Right lobe of liver (tissue), 4 donors: Measurements from ENCODE around the gene DCTN2.

Experiments
- POLR2A ChIP-seq: fragments of 450-650 bp; IDR thresholded peaks from one replicate; pipeline ENCODE4 v1.6.1; 2017; ENCODE audit warnings: antibody characterized with exemption, mild to moderate bottlenecking
- TF ChIP-seq, protein P1 (sequence below), 4 donors: fragments of 200-600 bp in 3 of 4; fragments of 450-650 bp in 1 of 4; IDR thresholded peaks; one replicate each; pipeline versions ENCODE4 v1.5.1 to v1.8.0; 2016 to 2022; ENCODE audit warnings: antibody characterized with exemption in 4 of 4, mild to moderate bottlenecking in 2 of 4
- donor health status: DM: no; HTN: no; CAD: no.
- donor health status: DM: no; HTN: no; CAD: no.
- donor health status: DM: no; HTN: yes; CAD: no.

DNA sequence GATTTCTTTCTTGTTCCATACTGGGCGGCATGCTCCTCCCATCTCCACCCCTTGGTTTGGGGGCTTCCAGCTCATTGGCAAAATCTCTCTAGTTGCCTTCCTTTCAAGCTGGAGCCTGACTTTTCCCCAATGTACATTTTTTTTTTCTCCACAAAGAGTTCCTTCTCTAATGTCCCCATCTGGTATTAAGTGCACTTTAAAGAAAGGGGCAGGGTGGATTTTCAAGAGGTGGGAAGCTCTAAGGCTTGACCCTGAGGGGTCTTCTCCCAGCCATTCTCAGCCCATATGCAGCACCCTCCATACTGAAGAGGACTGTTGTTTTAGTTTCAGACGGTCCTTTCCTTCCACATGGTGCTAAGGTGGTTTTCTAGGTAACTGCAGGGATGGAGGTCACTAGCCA lies 38.2 kb upstream of the DCTN2 start:
- no peak for TF ChIP-seq POLR2A
- TF ChIP-seq, protein P1, sequence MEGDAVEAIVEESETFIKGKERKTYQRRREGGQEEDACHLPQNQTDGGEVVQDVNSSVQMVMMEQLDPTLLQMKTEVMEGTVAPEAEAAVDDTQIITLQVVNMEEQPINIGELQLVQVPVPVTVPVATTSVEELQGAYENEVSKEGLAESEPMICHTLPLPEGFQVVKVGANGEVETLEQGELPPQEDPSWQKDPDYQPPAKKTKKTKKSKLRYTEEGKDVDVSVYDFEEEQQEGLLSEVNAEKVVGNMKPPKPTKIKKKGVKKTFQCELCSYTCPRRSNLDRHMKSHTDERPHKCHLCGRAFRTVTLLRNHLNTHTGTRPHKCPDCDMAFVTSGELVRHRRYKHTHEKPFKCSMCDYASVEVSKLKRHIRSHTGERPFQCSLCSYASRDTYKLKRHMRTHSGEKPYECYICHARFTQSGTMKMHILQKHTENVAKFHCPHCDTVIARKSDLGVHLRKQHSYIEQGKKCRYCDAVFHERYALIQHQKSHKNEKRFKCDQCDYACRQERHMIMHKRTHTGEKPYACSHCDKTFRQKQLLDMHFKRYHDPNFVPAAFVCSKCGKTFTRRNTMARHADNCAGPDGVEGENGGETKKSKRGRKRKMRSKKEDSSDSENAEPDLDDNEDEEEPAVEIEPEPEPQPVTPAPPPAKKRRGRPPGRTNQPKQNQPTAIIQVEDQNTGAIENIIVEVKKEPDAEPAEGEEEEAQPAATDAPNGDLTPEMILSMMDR (IDR thresholded peaks at IDR 0.05), result no peak
